ENCODE results near the gene DLX4.

DNA sequence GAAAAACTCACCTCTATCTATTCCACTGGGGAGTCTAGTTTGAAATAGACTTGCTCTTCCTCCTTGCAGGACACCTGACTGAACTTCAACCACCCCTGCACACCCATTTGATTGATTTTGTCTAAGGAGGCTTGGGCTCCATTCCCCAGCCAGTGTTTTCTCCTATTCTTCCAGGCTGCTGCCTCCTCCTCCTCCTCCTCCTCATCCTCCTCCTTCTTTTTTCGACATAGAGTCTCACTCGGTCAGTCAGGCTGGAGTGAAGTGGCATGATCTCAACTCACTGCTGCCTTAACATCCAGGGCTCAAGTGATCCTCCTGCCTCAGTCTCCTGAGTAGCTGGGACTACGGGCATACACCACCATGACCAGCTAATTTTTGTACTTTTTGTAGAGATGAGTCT lies 1.8 kb upstream of the DLX4 start:
- TF ChIP-seq, protein P1, sequence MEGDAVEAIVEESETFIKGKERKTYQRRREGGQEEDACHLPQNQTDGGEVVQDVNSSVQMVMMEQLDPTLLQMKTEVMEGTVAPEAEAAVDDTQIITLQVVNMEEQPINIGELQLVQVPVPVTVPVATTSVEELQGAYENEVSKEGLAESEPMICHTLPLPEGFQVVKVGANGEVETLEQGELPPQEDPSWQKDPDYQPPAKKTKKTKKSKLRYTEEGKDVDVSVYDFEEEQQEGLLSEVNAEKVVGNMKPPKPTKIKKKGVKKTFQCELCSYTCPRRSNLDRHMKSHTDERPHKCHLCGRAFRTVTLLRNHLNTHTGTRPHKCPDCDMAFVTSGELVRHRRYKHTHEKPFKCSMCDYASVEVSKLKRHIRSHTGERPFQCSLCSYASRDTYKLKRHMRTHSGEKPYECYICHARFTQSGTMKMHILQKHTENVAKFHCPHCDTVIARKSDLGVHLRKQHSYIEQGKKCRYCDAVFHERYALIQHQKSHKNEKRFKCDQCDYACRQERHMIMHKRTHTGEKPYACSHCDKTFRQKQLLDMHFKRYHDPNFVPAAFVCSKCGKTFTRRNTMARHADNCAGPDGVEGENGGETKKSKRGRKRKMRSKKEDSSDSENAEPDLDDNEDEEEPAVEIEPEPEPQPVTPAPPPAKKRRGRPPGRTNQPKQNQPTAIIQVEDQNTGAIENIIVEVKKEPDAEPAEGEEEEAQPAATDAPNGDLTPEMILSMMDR (IDR thresholded peaks at IDR 0.05): no peak
- TF ChIP-seq USF1 (CRISPR knock-in tag; IDR thresholded peaks at IDR 0.05) (no peak), JUN (CRISPR knock-in tag; IDR thresholded peaks at IDR 0.05) (no peak)
- TF ChIP-seq, protein P2, sequence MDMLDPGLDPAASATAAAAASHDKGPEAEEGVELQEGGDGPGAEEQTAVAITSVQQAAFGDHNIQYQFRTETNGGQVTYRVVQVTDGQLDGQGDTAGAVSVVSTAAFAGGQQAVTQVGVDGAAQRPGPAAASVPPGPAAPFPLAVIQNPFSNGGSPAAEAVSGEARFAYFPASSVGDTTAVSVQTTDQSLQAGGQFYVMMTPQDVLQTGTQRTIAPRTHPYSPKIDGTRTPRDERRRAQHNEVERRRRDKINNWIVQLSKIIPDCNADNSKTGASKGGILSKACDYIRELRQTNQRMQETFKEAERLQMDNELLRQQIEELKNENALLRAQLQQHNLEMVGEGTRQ (CRISPR knock-in tag; IDR thresholded peaks at IDR 0.05): no peak
